HG03439 (cell line): ENCODE data around the gene DOCK4.

ENCODE experiments used
- ATAC-seq: cut with Tn5 transposase; IDR thresholded peaks from one replicate; pipeline ENCODE4 v1.9.1; 2021; ENCODE audit warnings: mild to moderate bottlenecking, moderate library complexity; ENCODE audit not compliant: unreplicated experiment

The DOCK4 gene

DNA sequence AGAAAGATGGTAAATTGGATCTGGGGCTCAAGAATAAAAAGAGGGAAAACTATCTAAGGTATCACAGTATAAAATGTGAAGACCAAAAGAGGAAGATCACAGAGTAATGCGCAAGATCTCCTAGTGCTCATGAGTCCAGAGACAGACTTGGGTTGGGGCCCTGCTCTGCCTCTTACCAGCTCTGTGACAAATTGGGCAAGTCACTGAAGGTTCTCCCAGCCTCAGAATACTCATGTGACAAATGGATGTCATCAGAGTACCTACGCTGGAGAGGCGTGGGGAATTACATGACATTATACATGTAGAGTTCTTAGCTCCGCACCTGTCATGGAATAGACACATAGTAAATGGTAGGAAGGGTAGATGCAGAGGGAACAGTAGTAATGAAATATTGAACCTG, 124.4 kb downstream of the DOCK4 start:
- ATAC-seq, result no peak

DNA sequence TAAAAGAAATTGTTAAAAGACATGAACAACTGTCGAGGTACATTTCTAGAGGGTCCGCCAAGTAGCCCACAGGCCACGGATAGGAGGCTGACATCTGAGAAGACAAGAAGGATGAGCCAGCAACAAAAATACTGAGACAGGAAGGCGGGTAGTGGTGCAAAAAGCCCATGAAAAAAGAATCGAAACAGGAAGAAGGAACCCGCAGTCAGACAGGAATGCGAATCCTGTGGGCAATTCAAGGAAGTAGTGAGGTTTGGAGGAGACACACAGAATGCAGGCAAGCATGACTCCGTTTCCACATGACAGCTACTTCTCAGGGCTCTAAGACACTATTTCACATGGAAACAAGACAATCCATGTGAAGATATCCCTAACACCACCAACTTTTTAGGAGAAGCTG, 125.2 kb downstream of the DOCK4 start:
- ATAC-seq, result no peak

DNA sequence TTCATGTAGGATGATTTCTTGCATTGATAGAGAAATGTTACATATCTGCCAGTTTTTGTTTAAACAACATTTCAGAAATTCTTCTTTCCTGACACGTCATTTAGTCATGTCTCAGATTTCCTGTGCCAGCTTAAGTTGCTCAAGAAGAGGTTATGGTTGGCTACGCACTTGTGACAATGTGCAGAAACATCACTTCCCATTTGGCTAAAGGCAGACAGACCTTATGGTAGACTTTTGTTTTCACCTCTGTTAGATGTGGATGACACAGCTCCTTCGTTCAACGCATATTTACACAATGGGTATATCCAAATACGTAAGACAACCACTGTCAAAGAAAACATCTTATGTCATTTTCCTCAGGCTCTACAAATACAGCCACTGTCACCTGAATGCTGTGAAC, 125.8 kb downstream of the DOCK4 start:
- ATAC-seq, result peak; percentile 83

GRCh38 chr7:112079673-112080072, 126.5 kb downstream of the DOCK4 start:
- ATAC-seq, result no peak

DNA sequence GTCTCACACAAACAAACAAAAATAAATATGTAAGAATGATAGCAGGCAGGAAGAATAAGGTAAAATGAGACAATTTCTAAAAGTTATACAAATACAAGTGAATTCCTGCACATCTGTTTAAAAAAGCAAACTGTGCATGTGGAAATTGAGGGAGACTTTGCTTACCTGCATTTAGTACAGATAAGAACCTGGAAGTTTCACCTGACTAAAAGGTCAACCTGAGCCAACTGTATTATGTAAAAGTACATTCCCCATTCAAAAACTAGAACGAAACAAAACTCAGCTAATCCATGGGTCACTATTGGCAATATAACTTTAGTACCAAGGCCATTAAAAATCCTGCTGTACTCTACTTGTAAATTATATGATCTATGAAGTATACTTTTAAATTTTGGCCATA, 127.1 kb downstream of the DOCK4 start:
- ATAC-seq, result no peak

- no peak for ATAC-seq
Measured at GRCh38 chr7:112076324-112076723, 129.9 kb downstream of the DOCK4 start.

DNA sequence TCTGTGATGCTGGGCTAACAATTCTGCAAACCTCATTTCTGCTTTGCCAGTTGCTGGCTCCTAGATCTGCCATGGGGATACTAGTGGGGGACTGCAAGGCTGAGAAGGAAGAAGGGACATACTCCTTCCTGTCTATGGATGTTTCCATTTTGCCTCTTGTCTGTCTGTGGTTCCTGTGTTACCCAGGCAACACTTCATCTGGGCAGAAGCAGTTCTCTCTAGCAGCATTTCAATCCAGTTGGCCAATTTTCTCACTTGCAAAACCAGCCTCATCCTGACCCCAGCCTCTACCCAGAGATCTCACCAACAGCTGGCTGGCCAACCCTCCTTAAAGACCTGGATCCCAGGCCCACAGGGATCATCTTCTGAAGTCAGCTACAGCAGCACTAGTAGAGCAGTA, 131.7 kb downstream of the DOCK4 start:
- ATAC-seq, result no peak

GRCh38 chr7:112073530-112073929, 132.7 kb downstream of the DOCK4 start:
- ATAC-seq, result no peak

DNA sequence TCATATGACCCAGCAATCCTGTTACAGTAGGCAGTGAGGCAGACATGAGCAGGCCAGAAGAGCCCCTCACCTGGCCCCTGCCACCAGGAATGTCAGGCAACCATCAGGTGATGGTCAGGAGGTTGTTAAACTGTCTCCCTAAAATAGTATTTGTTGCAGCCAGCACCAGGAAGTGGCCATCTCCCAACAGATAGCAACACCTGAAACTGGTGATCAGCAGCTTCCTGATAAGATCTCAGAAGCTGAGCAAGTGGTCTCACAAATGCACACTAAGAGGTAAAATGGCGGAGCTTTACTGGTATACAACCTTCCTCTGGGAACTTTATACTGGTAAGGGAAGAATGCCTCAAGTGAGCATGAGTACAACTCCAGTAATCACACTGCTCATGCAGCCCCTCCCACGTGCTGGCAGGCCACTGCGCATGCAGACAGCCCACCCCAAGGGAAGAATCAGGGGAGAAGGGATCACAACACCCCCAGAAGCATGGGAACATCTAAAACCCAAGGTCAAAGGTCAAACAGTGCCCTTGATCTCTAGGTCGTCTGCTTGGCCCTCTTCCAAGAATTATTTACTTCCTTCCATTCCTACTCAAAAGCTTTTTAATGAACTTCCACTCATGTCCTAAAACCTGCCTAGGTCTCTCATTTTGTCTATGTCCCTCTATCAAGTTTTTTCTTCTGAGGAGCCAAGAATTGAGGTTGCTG, 133.5 kb downstream of the DOCK4 start:
- ATAC-seq, result no peak

DNA sequence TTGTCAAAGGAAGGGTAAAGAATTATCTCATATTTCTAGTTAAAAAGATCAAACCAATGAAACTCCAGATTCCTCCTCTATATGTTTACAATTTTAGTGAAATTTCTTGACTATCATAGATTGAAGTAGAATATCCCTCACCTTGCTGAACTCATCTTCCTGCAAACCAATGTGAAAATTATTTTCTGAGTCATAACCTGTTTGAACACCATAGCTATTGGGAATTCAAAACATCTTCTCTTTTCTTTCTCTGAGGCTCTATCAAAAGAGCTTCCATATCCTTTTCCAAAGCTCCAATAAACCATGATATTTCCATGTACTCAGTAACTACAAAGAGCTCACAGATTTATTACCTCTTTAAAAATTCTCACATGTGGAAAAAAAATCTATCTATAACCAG, 134.3 kb downstream of the DOCK4 start:
- no peak for ATAC-seq

- ATAC-seq, result no peak
Measured at GRCh38 chr7:112070674-112071256, 135.4 kb downstream of the DOCK4 start.

DNA sequence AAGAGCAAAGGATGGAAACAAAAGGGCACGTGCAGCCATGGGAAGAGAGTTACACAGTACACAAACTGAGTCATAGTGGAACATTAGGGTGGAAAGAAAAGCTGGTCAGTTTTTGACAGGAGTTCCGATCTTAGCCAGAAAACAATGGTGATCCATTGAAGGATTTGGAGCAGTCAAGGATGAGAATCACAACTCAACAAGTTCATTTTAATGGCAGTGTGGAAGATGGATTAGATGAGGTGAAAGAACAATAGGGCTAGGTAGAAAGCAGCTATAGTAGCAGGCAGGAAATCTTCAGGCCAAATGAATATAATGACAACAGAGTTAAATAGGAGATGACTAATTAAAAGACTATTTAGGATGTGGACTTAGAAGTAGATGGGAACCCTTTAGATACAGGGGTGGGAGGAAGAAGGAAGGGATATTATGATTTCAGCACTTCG, 136.3 kb downstream of the DOCK4 start:
- no peak for ATAC-seq

GRCh38 chr7:112068967-112069366, 137.2 kb downstream of the DOCK4 start:
- ATAC-seq, result no peak

- ATAC-seq, result no peak
Measured at GRCh38 chr7:112067632-112068540, 138.3 kb downstream of the DOCK4 start.

DNA sequence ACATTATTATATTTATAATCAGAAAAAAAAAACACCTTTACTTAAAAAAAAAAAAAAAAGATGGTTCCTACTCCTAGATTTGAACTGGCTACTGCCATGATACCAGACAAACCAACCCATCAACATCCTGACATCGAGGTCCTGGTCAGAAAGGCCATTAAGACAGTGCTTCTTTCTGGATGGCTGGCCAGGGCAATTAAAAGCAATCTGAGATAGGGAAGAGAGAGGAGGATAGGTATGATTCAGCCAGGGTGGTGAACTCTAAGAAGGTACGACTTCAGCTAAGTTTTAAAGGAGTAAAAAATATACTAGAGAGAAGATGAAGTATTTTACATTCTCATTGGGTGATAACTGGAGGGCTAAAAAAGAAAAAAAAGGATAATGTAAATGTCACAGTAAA, 139.0 kb downstream of the DOCK4 start:
- ATAC-seq, result no peak

- ATAC-seq, result no peak
Measured at GRCh38 chr7:112065758-112066157, 140.4 kb downstream of the DOCK4 start.

- ATAC-seq, result no peak
Measured at GRCh38 chr7:112064627-112065385, 141.4 kb downstream of the DOCK4 start.

DNA sequence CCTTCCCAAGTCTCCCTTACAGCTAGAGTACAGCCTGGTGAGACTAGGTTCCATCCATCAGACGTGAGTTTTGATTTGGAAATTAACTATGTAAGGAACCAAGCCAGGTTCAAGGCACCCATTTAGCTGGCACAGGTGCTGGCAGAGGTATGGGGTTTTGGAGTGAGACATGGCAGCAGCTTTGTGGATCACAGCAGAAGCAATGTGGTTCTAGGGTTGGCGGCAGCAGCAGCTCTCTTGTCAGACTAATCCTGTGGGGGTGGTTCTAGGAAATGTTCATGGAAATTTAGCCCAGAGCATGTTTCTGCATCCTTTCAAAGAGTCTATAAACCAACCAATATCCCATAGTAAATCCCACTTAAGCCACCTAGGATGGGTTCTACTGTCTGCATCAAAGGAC, 142.2 kb downstream of the DOCK4 start:
- no peak for ATAC-seq

- no peak for ATAC-seq
Measured at GRCh38 chr7:112061051-112061450, 145.1 kb downstream of the DOCK4 start.

DNA sequence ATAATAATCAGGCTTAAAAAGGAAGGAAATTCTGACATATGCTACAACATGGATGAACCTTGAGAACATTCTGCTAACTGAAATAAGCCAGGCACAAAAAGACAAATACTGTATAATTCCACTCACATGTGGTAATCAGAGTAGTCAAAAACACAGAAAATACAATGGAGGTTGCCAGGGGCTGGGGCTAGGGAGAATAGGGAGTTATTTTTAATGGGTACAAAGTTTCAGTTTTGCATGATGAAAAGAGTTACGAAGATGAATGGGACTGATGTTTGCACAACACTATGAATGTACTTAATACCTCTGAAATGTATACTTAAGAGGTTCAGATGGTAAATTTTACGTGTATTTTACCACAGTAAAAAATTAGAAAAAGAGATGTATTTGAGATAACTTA, 145.6 kb downstream of the DOCK4 start:
- ATAC-seq, result no peak

DNA sequence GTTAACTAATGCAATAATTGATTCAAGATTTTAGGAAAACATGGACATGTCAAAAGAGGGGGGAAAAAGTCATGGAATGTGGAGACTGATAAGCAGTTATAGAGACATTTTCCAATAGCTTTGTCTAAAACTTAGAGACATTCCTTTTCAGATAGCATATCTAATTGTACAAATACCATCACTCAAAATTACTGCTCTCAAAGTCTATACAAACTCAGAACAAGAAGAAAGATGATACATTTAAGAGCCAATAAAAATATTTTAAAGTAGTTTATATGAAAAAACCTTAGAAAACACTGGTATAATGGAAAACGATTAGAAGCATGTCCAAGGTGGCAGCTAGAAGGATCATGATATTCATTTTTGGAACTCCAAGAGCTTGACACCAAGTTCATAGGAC, 146.5 kb downstream of the DOCK4 start:
- ATAC-seq, result no peak
